GM21367 (cell line): Measurements from ENCODE around the gene DUSP10.

Experiments
- ATAC-seq: cut with Tn5 transposase; IDR thresholded peaks from one replicate; pipeline ENCODE4 v1.9.1; 2021; ENCODE audit not compliant: unreplicated experiment

Gene DUSP10

GRCh38 chr1:221741703-221742554, at the start of gene DUSP10:
Gene DUSP10, minus strand, starts transcription at chr1:221742089. Its CDS starts 2,345 bp downstream, at chr1:221739744.
- ATAC-seq = peak; percentile 80

- no peak for ATAC-seq
These were observed 46.6 kb upstream of the DUSP10 start for GRCh38 chr1:221788466-221788865.

GRCh38 chr1:221786647-221787046, 44.8 kb upstream of the DUSP10 start:
- no peak for ATAC-seq

GRCh38 chr1:221783936-221784335, 42.0 kb upstream of the DUSP10 start:
- no peak for ATAC-seq

GRCh38 chr1:221783437-221783836, 41.5 kb upstream of the DUSP10 start:
- no peak for ATAC-seq

GRCh38 chr1:221782970-221783369, 41.1 kb upstream of the DUSP10 start:
- no peak for ATAC-seq

- no peak for ATAC-seq
These were observed 40.6 kb upstream of the DUSP10 start for GRCh38 chr1:221782477-221782876.

- ATAC-seq = no peak
These were observed 39.3 kb upstream of the DUSP10 start for GRCh38 chr1:221781102-221781755.

- no peak for ATAC-seq
These were observed 38.3 kb upstream of the DUSP10 start for GRCh38 chr1:221780175-221780574.

GRCh38 chr1:221779771-221780170, 37.9 kb upstream of the DUSP10 start:
- no peak for ATAC-seq

GRCh38 chr1:221778535-221779142, 36.8 kb upstream of the DUSP10 start:
- ATAC-seq = peak; percentile 32

GRCh38 chr1:221778125-221778524, 36.2 kb upstream of the DUSP10 start:
- ATAC-seq = peak; percentile 8

- ATAC-seq = peak; percentile 63
These were observed 35.7 kb upstream of the DUSP10 start for GRCh38 chr1:221777431-221778072.

- peak; percentile 27 for ATAC-seq
These were observed 34.8 kb upstream of the DUSP10 start for GRCh38 chr1:221776495-221777301.

GRCh38 chr1:221775206-221775605, 33.3 kb upstream of the DUSP10 start:
- ATAC-seq = no peak

- no peak for ATAC-seq
These were observed 32.4 kb upstream of the DUSP10 start for GRCh38 chr1:221774054-221774842.

- ATAC-seq = no peak
These were observed 31.5 kb upstream of the DUSP10 start for GRCh38 chr1:221773383-221773782.

- ATAC-seq = no peak
These were observed 30.2 kb upstream of the DUSP10 start for GRCh38 chr1:221772117-221772516.

GRCh38 chr1:221768444-221769066, 26.7 kb upstream of the DUSP10 start:
- ATAC-seq = no peak
